Hematopoietic multipotent progenitor cell treated with erythropoietin and hydrocortisone succinate and interleukin-3 and kit ligand, for 15 days (in vitro differentiated cells): ENCODE data around the gene SMTN.

Source experiments
- DNase-seq: peaks from one replicate; pipeline ENCODE4 v3.0.0-alpha.2; 2015; ENCODE audit warnings: low spot score

Gene SMTN

GRCh38 chr22:31127181-31127772 lies 46.2 kb downstream of the SMTN start:
- DNase-seq = no peak

GRCh38 chr22:31128156-31128555 lies 47.0 kb downstream of the SMTN start:
- DNase-seq = no peak

GRCh38 chr22:31130873-31131272 lies 49.8 kb downstream of the SMTN start:
- no peak for DNase-seq

GRCh38 chr22:31133911-31134310 lies 52.8 kb downstream of the SMTN start:
- no peak for DNase-seq

GRCh38 chr22:31134688-31135087 lies 53.6 kb downstream of the SMTN start:
- DNase-seq = no peak

GRCh38 chr22:31135706-31136105 lies 54.6 kb downstream of the SMTN start:
- DNase-seq = no peak

GRCh38 chr22:31136155-31136554 lies 55.0 kb downstream of the SMTN start:
- DNase-seq = no peak

- no peak for DNase-seq
These were observed 55.6 kb downstream of the SMTN start for GRCh38 chr22:31136711-31137110.

GRCh38 chr22:31137721-31138120 lies 56.6 kb downstream of the SMTN start:
- no peak for DNase-seq

GRCh38 chr22:31138126-31138525 lies 57.0 kb downstream of the SMTN start:
- no peak for DNase-seq

- no peak for DNase-seq
These were observed 57.9 kb downstream of the SMTN start for GRCh38 chr22:31139066-31139465.

- no peak for DNase-seq
These were observed 59.0 kb downstream of the SMTN start, which contains the start of gene PLA2G3 for GRCh38 chr22:31139866-31140716. TSS of gene PLA2G3 (minus strand) at chr22:31140508. CDS start at chr22:31140354, 154 bp downstream.

- DNase-seq = peak; percentile 12
These were observed 59.6 kb downstream of the SMTN start for GRCh38 chr22:31140746-31141145.

GRCh38 chr22:31141551-31141950 lies 60.4 kb downstream of the SMTN start:
- DNase-seq = no peak

GRCh38 chr22:31142285-31142684 lies 61.2 kb downstream of the SMTN start:
- no peak for DNase-seq

- DNase-seq = no peak
These were observed 61.9 kb downstream of the SMTN start for GRCh38 chr22:31143038-31143437.

GRCh38 chr22:31143537-31143936 lies 62.4 kb downstream of the SMTN start:
- no peak for DNase-seq

- DNase-seq = no peak
These were observed 63.1 kb downstream of the SMTN start for GRCh38 chr22:31144223-31144622.

GRCh38 chr22:31148488-31148887 lies 67.4 kb downstream of the SMTN start:
- no peak for DNase-seq

- DNase-seq = peak; percentile 24
These were observed 68.0 kb downstream of the SMTN start for GRCh38 chr22:31148953-31149627.

GRCh38 chr22:31150615-31151014 lies 69.5 kb downstream of the SMTN start:
- DNase-seq = no peak

- DNase-seq = no peak
These were observed 70.8 kb downstream of the SMTN start for GRCh38 chr22:31151872-31152271.

GRCh38 chr22:31153357-31153756 lies 72.2 kb downstream of the SMTN start:
- DNase-seq = no peak
